NB4 (cell line): ENCODE data around the gene SMPD3.

Experiments
- DNase-seq: peaks from one replicate; pipeline ENCODE4 v3.0.0; 2010; ENCODE audit warnings: low read depth
- H3K4me3 ChIP-seq: one replicate; pipeline ENCODE4 v1.5.1; 2011; ENCODE audit warnings: mild to moderate bottlenecking, low read depth, low read length, moderate library complexity
- CTCF ChIP-seq: IDR thresholded peaks from one replicate; pipeline ENCODE4 v1.5.1; 2012; ENCODE audit warnings: low read depth, low read length
- MAX ChIP-seq: IDR thresholded peaks from 2 replicates; pipeline ENCODE4 v1.6.1; 2011; ENCODE audit warnings: low read depth, low read length
- MYC ChIP-seq: IDR thresholded peaks from 2 replicates; pipeline ENCODE4 v1.6.1; 2011; ENCODE audit warnings: low read depth, low read length
- POLR2A ChIP-seq: IDR thresholded peaks from 2 replicates; pipeline ENCODE4 v1.6.1; 2011; ENCODE audit warnings: mild to moderate bottlenecking; ENCODE audit not compliant: insufficient read length; ENCODE audit errors: extremely low read depth

SMPD3 gene

GRCh38 chr16:68346892-68347480 is 101.3 kb downstream of the SMPD3 start:
- DNase-seq, result no peak
- no peak overlapping the region for H3K4me3 ChIP-seq
- TF ChIP-seq POLR2A, result no peak
- TF ChIP-seq CTCF, result no peak
- no peak for TF ChIP-seq MYC
- no peak for TF ChIP-seq MAX

- DNase-seq, result no peak
- no peak for TF ChIP-seq CTCF
- TF ChIP-seq POLR2A, result no peak
- TF ChIP-seq MAX, result no peak
- TF ChIP-seq MYC, result no peak
- no peak overlapping the region for H3K4me3 ChIP-seq
These were observed 102.2 kb downstream of the SMPD3 start for GRCh38 chr16:68345958-68346635.

- no peak for DNase-seq
- no peak overlapping the region for H3K4me3 ChIP-seq
- TF ChIP-seq MAX (no peak), MYC (no peak), CTCF (no peak), POLR2A (no peak)
These were observed 102.9 kb downstream of the SMPD3 start for GRCh38 chr16:68345351-68345810.

GRCh38 chr16:68344252-68344651 is 104.1 kb downstream of the SMPD3 start:
- TF ChIP-seq POLR2A, result no peak
- no peak for TF ChIP-seq MAX
- no peak for TF ChIP-seq MYC
- TF ChIP-seq CTCF, result no peak
- no peak overlapping the region for H3K4me3 ChIP-seq
- DNase-seq, result no peak

- no peak overlapping the region for H3K4me3 ChIP-seq
- no peak for DNase-seq
- TF ChIP-seq MYC (no peak), CTCF (no peak), POLR2A (no peak), MAX (no peak)
These were observed 105.2 kb downstream of the SMPD3 start for GRCh38 chr16:68343137-68343536.
